Mammary epithelial cell (primary cell): ENCODE data around the gene FOXN1.

Experiments used
- CTCF ChIP-seq, 2 donors: IDR thresholded peaks in 1 of 2; conservative IDR thresholded peaks in 1 of 2; 2 replicates each; pipeline ENCODE4 v1.5.1; 2011 to 2012; ENCODE audit warnings: inconsistent platforms in 2 of 2, low read length in 2 of 2, mild to moderate bottlenecking in 2 of 2, control low read depth in 1 of 2, low read depth in 1 of 2; ENCODE audit not compliant: insufficient read depth in 1 of 2; ENCODE audit errors: extremely low read depth in 1 of 2
- EZH2 ChIP-seq: IDR thresholded peaks from 2 replicates; pipeline ENCODE4 v1.6.1; 2012; ENCODE audit warnings: low read length, inconsistent platforms, borderline replicate concordance

- no peak for TF ChIP-seq CTCF (conservative IDR thresholded peaks at IDR 0.05 in 1 of 2, IDR thresholded peaks at IDR 0.05 in 1 of 2; ENCODE audit: extremely low read depth in 1 of 2, insufficient read depth in 1 of 2, low read depth in 1 of 2, low read length in 2 of 2)
- TF ChIP-seq EZH2: no peak
Measured at GRCh38 chr17:28475151-28475900, 30.8 kb upstream of the FOXN1 start.
